Osteocyte (in vitro differentiated cells): ENCODE results near the gene PRDM15. TPM values are rescaled to one million over a fixed set of nuclear protein-coding genes. Genes with fewer than 3 reads are reported as not detected.

Source experiments
- DNase-seq: peaks from one replicate; pipeline ENCODE4 v3.0.0; 2021; ENCODE audit warnings: mixed read lengths; ENCODE audit not compliant: unreplicated experiment; ENCODE audit errors: extremely low spot score
- H3K27ac Mint-ChIP-seq: one replicate; pipeline ENCODE4 v1.8.0; 2021; ENCODE audit warnings: mild to moderate bottlenecking, mixed read lengths; ENCODE audit not compliant: unreplicated experiment
- H3K27me3 Mint-ChIP-seq: one replicate; pipeline ENCODE4 v1.8.0; 2021; ENCODE audit warnings: mixed read lengths; ENCODE audit not compliant: unreplicated experiment
- H3K36me3 Mint-ChIP-seq: one replicate; pipeline ENCODE4 v1.8.0; 2021; ENCODE audit warnings: mixed read lengths; ENCODE audit not compliant: unreplicated experiment
- H3K4me1 Mint-ChIP-seq: one replicate; pipeline ENCODE4 v1.8.0; 2021; ENCODE audit warnings: mixed read lengths; ENCODE audit not compliant: unreplicated experiment
- H3K4me3 Mint-ChIP-seq: one replicate; pipeline ENCODE4 v1.8.0; 2021; ENCODE audit warnings: mild to moderate bottlenecking, moderate library complexity, mixed read lengths; ENCODE audit not compliant: unreplicated experiment
- H3K9me3 Mint-ChIP-seq: one replicate; pipeline ENCODE4 v1.8.0; 2021; ENCODE audit warnings: mixed read lengths; ENCODE audit not compliant: unreplicated experiment
- total RNA-seq: library from RNA; stranded (reverse); gene quantifications from 2 replicates; pipeline ENCODE4 v1.2.1, GENCODE V29; 2021
- TF ChIP-seq, protein P1 (sequence below): fragments of 200-600 bp; sonication (generic); IDR thresholded peaks from 2 replicates; pipeline ENCODE4 v1.5.0; 2021; ENCODE audit warnings: antibody characterized with exemption, mild to moderate bottlenecking, moderate library complexity

PRDM15 gene
- total RNA-seq, 1 donor from 2014 or later = 11.4 TPM

- TF ChIP-seq, protein P1, sequence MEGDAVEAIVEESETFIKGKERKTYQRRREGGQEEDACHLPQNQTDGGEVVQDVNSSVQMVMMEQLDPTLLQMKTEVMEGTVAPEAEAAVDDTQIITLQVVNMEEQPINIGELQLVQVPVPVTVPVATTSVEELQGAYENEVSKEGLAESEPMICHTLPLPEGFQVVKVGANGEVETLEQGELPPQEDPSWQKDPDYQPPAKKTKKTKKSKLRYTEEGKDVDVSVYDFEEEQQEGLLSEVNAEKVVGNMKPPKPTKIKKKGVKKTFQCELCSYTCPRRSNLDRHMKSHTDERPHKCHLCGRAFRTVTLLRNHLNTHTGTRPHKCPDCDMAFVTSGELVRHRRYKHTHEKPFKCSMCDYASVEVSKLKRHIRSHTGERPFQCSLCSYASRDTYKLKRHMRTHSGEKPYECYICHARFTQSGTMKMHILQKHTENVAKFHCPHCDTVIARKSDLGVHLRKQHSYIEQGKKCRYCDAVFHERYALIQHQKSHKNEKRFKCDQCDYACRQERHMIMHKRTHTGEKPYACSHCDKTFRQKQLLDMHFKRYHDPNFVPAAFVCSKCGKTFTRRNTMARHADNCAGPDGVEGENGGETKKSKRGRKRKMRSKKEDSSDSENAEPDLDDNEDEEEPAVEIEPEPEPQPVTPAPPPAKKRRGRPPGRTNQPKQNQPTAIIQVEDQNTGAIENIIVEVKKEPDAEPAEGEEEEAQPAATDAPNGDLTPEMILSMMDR = no peak
- H3K36me3 Mint-ChIP-seq = peaks cover 30% of the 10 kb centered on the region
These were observed 44.0 kb downstream of the PRDM15 start for GRCh38 chr21:41834926-41835663.

DNA sequence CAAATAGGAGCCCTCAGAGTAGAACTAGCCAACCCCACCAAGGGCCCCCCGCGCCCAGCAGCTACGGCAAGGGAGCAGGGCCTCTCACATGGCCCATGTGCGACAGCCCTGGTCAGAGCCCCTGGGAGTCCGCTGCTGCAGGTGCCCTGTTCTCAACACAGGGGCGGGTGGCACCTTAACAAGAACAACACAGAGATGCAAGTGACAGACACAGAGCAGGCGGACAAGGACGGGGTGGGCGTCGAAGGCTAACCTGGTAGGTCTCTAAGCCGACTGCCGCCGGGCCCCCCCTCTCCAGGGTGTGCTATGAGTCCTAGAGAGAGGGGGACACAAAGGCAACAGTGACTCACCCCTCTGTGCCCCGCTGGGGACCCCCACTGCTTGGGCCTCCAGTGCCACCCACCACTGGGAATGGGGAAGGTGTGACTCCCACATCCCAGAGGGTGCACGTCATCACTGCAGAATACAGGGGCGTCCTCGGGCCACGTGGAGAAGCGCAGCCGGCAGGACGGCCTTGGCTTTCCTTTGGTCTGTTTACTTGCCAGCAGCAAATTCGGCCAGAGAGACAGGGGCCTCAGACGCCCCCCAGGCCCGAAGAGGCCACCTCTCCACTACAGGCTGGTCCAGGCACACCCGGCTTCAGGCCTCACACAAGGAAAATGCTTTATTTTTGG lies 44.8 kb downstream of the PRDM15 start:
- TF ChIP-seq, protein P1 = no peak
- Mint-ChIP-seq H3K27me3 (no peaks in the 10 kb centered on the region), H3K9me3 (no peaks in the 10 kb centered on the region), H3K27ac (no peak overlapping the region), H3K4me1 (no peaks in the 10 kb centered on the region), H3K4me3 (no peak overlapping the region), H3K36me3 (peaks cover 26% of the 10 kb centered on the region)
- no peak for DNase-seq

More at GRCh38 chr21:41834926-41835663, 44.0 kb downstream of the PRDM15 start:
- Mint-ChIP-seq H3K27ac (no peak overlapping the region), H3K27me3 (no peaks in the 10 kb centered on the region), H3K4me3 (no peak overlapping the region), H3K9me3 (no peaks in the 10 kb centered on the region), H3K4me1 (no peaks in the 10 kb centered on the region)
- DNase-seq = no peak

DNA sequence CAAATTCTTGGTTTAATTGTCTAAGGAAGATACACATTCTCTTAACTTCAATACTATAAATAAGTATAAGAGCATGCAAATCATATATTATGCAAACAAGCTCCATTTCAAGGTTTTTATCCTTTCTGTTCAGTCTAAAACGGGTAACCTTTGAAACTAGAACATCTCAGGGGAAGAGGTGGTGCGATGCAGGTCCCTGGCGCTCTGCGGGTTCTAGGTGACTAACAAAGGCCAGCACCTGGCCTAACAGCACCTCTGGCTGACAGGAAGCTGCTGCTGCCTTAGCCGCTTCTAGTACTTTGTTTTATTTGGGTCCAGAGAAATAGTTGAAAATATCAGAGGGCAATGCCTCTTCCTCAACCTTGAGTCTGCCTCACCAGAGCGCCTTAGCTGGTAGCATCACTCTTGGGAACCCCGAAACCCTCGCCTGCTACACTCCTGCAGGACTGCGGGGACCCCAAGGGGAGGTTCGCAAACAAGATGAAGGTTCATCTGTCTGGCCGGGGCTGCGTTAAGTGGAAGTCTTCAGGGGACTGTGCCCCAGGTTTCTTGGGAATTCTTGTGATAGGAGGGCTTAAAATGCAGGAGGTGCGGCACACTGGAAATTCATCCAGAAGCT lies 45.5 kb downstream of the PRDM15 start:
- Mint-ChIP-seq H3K4me3 (no peak overlapping the region), H3K4me1 (no peaks in the 10 kb centered on the region), H3K27me3 (no peaks in the 10 kb centered on the region), H3K9me3 (no peaks in the 10 kb centered on the region), H3K36me3 (peaks cover 19% of the 10 kb centered on the region), H3K27ac (no peak overlapping the region)
- DNase-seq = no peak
- TF ChIP-seq, protein P1 = no peak

- Mint-ChIP-seq H3K9me3 (no peaks in the 10 kb centered on the region), H3K4me3 (no peak overlapping the region), H3K27me3 (no peaks in the 10 kb centered on the region), H3K27ac (no peak overlapping the region), H3K36me3 (peaks cover 12% of the 10 kb centered on the region), H3K4me1 (no peaks in the 10 kb centered on the region)
- DNase-seq = no peak
- TF ChIP-seq, protein P1 = no peak
These were observed 46.3 kb downstream of the PRDM15 start for GRCh38 chr21:41832596-41833496.
